T-helper 17 cell (primary cell): Measurements from ENCODE around the gene TMTC1. TPM values are rescaled to one million over a fixed set of nuclear protein-coding genes. Genes with fewer than 3 reads are reported as not detected.

Experiments
- ATAC-seq: fragments of 150-1000 bp; cut with Tn5 transposase; 2 replicates; pipeline ENCODE4 v1.10.0; 2021; ENCODE audit warnings: mild to moderate bottlenecking, moderate library complexity
- DNase-seq, 3 donors: peaks; one replicate each; pipeline versions ENCODE4 v3.0.0 to v3.0.0-alpha.2; 2020 to 2021
- H3K9me3 ChIP-seq: one replicate; pipeline ENCODE4 v1.7.0; 2013; ENCODE audit warnings: low read length, mild to moderate bottlenecking; ENCODE audit not compliant: control insufficient read depth, poor library complexity, severe bottlenecking
- H3K27ac Mint-ChIP-seq: one replicate; pipeline ENCODE4 v1.8.0; 2022; ENCODE audit warnings: mild to moderate bottlenecking, moderate library complexity, mixed read lengths
- H3K27me3 Mint-ChIP-seq: one replicate; pipeline ENCODE4 v1.8.0; 2022; ENCODE audit warnings: mixed read lengths
- H3K36me3 Mint-ChIP-seq: one replicate; pipeline ENCODE4 v1.8.0; 2022; ENCODE audit warnings: low read depth, mixed read lengths
- H3K4me1 Mint-ChIP-seq: one replicate; pipeline ENCODE4 v1.8.0; 2022; ENCODE audit warnings: mild to moderate bottlenecking, mixed read lengths
- H3K4me3 Mint-ChIP-seq: one replicate; pipeline ENCODE4 v1.8.0; 2022; ENCODE audit warnings: mild to moderate bottlenecking, moderate library complexity, mixed read lengths
- total RNA-seq, 4 donors: library from RNA in 2 of 4; stranded (reverse) in 2 of 4; gene quantifications; one replicate each; pipeline ENCODE4 v1.2.3 and lab custom pipeline; 2022 to 2026

The TMTC1 gene
- total RNA-seq, 2 donors from 2014 or later = 0.40 TPM; not detected in 1

DNA sequence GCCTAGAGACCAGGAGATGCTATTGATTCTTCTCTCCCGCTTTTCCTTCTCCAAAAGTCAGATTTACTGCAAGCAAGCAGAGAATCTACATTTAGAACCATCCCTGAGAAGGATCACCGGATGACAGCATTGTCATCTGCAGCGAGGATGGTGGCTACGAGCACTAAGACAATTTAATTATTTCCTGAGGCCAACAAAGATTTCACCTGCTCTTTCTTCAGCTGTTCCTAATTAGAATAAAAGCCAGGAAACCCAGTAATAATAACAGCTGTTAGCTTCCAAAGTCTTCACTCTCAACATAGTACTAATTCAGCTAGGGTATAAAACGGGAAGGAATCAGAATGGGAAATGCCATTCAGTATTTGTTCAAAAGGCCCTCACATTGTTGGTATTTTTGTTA is 53.3 kb downstream of the TMTC1 start:
- no peak overlapping the region for H3K27ac Mint-ChIP-seq
- DNase-seq (no peak), ATAC-seq (no peak)
- H3K9me3 ChIP-seq = no peaks in the 10 kb centered on the region
- no peaks in the 10 kb centered on the region for H3K36me3 Mint-ChIP-seq
- H3K4me3 Mint-ChIP-seq = no peak overlapping the region
- no peaks in the 10 kb centered on the region for H3K4me1 Mint-ChIP-seq
- H3K27me3 Mint-ChIP-seq = peaks cover under 1% of the 10 kb centered on the region

DNA sequence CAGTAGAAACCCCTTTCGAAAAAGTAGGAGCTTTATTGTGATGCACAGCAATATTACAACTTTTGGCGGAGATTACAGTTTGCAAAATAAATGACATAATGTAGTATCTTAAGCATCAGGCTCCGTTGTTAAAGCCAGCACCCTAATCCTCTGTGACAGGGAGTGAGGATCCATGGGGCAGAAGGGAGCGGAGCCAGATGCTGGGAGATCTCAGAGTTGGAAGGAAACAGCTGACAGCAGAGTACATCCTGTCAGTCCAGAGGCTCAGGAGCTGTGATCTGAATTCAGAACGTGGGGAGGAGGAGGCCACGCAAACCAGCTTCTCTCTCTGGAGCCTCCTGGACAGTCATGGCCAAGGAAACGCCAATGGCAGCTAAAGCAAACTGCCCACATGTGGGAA is 55.7 kb downstream of the TMTC1 start:
- no peak overlapping the region for H3K27ac Mint-ChIP-seq
- no peak for DNase-seq
- no peak overlapping the region for H3K4me3 Mint-ChIP-seq
- no peaks in the 10 kb centered on the region for H3K9me3 ChIP-seq
- no peaks in the 10 kb centered on the region for H3K4me1 Mint-ChIP-seq
- ATAC-seq = no peak
- peaks cover 6% of the 10 kb centered on the region for H3K27me3 Mint-ChIP-seq
- no peaks in the 10 kb centered on the region for H3K36me3 Mint-ChIP-seq

DNA sequence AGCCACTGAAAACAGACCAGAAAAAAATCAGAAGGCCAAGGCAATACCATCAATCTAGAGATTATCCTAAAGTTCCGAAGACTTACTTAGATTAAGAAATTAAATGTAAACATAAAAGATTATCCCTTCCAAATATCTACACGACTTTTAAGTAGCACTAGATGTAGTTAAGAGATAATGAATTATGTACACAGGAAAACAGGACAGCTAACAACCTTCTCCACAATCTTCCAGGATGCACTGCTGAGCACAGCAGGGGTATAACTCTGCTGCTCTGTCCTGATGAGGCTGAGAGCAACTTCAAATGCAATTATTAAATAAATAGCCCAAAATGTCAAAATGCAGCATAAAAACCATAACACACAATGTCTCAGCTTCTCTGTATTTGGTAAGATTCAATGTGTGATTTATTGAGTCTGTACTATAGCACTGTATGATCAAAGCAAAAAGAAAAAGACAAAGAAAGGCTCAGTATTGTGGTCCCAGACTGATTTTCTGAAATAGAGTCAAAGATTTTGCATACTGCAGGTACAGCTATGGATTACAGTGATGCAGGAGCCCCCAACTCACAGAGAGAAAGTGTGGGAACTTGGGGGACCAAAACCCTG is 56.9 kb downstream of the TMTC1 start:
- Mint-ChIP-seq H3K4me1 (no peaks in the 10 kb centered on the region), H3K36me3 (no peaks in the 10 kb centered on the region), H3K4me3 (no peak overlapping the region), H3K27ac (no peak overlapping the region), H3K27me3 (peaks cover 6% of the 10 kb centered on the region)
- DNase-seq (no peak), ATAC-seq (no peak)
- H3K9me3 ChIP-seq = no peaks in the 10 kb centered on the region

DNA sequence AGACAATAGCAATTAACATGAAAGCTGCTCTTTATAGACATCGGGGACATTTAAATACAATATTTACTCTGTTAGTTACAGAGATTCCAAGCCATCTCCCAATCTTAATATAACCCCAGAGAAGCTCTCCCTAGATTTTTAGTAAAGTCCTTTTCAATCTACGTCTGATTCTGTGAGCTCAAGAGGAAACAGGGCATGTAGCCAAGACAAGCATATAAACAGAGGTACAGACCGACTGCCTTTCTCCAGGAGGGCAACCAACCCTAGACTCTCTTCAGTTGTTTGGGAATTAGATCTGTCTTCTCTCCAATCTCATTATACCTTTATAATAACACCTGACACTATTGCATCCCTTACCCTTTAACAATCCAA is 57.4 kb downstream of the TMTC1 start:
- Mint-ChIP-seq H3K36me3 (no peaks in the 10 kb centered on the region), H3K4me1 (no peaks in the 10 kb centered on the region), H3K27ac (no peak overlapping the region), H3K4me3 (no peak overlapping the region), H3K27me3 (peaks cover 6% of the 10 kb centered on the region)
- ATAC-seq = no peak
- no peaks in the 10 kb centered on the region for H3K9me3 ChIP-seq
- no peak for DNase-seq

DNA sequence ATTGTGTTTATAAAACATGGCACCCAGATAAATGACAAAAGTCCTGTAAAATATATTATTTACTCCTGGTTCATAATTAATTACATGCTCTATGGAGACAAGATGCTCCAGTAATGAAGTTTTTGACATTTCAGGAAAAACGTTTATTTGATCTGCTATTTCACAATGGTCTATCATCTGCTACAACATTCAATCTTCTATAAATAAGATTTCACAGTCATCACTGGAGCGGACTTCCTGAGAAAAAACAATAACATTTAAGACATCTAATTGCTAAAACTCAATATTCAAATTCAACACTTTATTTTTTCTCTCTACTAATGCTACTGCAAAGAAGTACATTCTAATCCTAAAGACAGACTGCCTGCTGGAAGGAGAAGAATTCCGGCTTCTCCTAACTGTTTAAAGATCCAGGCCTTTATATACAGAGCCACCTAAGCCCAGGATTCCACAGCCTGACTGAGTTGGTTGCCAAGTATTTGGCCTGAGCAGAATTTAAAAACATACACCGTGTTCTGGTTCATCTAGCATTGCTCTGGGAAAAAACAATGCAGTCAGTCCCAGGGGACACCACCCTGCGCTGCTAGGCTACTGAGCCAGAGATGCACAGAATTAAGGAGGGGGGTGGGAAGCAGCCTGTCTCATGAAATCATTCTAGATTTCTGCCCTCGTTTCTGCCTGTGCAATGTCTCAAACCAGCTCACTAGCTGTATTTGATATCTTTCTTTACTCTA is 58.0 kb downstream of the TMTC1 start:
- Mint-ChIP-seq H3K4me3 (no peak overlapping the region), H3K4me1 (no peaks in the 10 kb centered on the region)

DNA sequence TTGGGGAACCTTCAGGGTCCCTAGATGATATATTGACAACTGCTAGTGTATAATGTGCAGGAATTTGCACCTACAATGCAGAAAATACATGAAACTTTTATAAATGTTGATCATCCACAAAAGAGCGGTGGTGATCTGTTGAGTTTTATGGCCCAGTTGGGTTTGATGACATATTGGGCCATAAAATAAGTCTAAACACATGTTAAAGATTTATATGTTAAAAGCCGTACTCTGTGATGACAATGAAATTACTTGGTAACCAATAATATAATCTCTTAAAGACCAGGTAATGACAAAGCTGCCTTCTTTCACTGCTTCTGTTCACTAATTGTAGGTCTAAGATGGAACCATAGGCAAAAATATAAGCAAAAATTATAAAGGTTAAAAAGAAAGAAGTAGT is 61.6 kb downstream of the TMTC1 start:
- ATAC-seq (no peak), DNase-seq (no peak)
- no peak overlapping the region for H3K27ac Mint-ChIP-seq
- H3K27me3 Mint-ChIP-seq = peaks cover 6% of the 10 kb centered on the region
- H3K4me3 Mint-ChIP-seq = no peak overlapping the region
- H3K4me1 Mint-ChIP-seq = no peaks in the 10 kb centered on the region
- no peaks in the 10 kb centered on the region for H3K36me3 Mint-ChIP-seq
- no peaks in the 10 kb centered on the region for H3K9me3 ChIP-seq

More for the DNA sequence above, 58.0 kb downstream of the TMTC1 start:
- no peaks in the 10 kb centered on the region for H3K36me3 Mint-ChIP-seq
- no peak for DNase-seq
- H3K27me3 Mint-ChIP-seq = peaks cover 6% of the 10 kb centered on the region
- no peak for ATAC-seq
- no peak overlapping the region for H3K27ac Mint-ChIP-seq
- H3K9me3 ChIP-seq = no peaks in the 10 kb centered on the region

DNA sequence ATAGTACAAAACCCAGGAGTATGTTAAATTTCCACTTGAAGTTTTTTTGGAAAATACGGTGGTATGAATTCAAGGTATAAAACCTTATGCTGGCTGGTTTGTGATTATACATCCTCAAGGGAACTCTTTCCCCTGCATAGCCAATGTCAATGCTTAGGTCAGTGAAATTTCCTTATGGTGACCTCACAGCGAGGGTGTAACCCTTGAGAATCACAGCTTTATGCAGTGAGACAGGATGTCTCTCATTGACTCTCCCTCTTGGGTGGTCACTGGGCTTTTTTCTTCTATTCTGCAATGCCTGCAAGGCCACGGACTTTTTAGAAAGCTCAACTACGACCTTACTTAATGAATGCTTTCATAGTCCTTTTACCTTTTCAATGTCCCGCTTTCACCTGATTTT is 64.4 kb downstream of the TMTC1 start:
- no peaks in the 10 kb centered on the region for H3K4me1 Mint-ChIP-seq
- H3K36me3 Mint-ChIP-seq = no peaks in the 10 kb centered on the region
- DNase-seq = no peak
- ATAC-seq = no peak
- H3K9me3 ChIP-seq = no peaks in the 10 kb centered on the region
- no peak overlapping the region for H3K4me3 Mint-ChIP-seq
- H3K27ac Mint-ChIP-seq = no peak overlapping the region
- no peaks in the 10 kb centered on the region for H3K27me3 Mint-ChIP-seq

DNA sequence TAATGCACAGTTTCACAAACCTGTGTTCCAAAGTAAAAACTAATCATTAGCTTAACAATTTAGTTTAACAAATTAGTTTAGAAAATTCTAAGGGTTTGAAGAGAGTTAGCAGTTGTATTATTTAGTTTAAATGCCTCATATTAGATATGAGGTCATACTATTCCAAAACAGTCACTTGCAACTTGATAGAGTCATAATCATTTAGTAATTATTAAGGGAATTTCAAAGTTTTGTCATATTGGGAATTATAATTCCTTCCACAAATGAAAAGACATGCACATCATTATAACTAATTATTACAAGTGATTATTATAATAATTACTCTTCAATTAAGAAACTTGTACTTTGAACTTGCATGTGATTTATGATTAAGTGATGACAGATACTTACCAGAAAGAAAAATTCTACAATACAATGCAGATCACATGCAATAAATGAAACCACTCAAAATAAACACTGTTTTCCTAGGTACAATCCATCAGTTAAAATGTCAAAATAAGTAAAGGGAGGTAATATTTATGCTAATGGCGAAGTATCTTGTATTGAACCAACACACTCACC is 66.1 kb downstream of the TMTC1 start:
- no peak for DNase-seq
- no peaks in the 10 kb centered on the region for H3K9me3 ChIP-seq
- Mint-ChIP-seq H3K27me3 (no peaks in the 10 kb centered on the region), H3K4me1 (no peaks in the 10 kb centered on the region), H3K4me3 (no peak overlapping the region), H3K36me3 (no peaks in the 10 kb centered on the region), H3K27ac (no peak overlapping the region)
- ATAC-seq = no peak

DNA sequence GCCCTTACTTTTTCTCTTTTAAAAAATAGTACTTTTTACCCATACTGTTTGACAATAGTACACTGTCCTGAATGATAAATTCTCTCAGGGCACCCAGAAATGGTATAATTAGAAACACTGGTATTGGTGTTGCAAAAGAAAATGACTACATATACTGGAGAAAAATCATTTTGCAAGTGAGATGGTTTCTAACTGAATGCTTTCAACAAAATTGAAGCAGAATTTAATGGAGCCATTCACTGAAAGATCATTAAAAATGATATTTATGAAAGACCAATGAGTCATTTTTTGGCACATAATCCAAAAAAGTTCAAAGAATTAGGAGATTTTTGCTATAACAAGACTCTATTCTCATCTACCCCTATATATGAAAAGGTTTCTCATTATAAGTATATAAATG is 68.8 kb downstream of the TMTC1 start:
- Mint-ChIP-seq H3K4me1 (no peaks in the 10 kb centered on the region), H3K36me3 (no peaks in the 10 kb centered on the region), H3K4me3 (no peak overlapping the region), H3K27me3 (peaks cover 7% of the 10 kb centered on the region), H3K27ac (no peak overlapping the region)
- DNase-seq (no peak), ATAC-seq (no peak)
- H3K9me3 ChIP-seq = no peaks in the 10 kb centered on the region

DNA sequence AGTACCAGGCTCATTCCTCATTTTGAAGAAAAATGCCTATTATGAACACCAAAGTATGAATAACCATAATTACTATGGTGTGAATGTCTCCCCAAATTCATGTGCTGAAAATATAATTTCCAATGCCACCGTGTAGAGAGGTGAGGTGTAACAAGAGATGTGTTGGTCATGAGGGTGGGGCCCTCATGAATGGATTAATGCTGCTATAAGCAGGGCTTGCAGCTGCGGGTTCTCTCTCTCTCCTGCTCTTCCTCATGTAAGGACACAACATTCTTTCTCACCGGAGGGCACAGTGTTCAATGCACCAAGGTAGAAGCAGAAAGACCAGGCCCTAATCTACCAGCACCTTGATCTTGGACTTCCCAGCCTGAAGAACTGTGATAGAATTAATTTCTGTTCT is 70.0 kb downstream of the TMTC1 start:
- H3K9me3 ChIP-seq = no peaks in the 10 kb centered on the region
- no peak overlapping the region for H3K27ac Mint-ChIP-seq
- no peak for ATAC-seq
- H3K36me3 Mint-ChIP-seq = no peaks in the 10 kb centered on the region
- H3K4me3 Mint-ChIP-seq = no peak overlapping the region
- no peak for DNase-seq
- peaks cover 7% of the 10 kb centered on the region for H3K27me3 Mint-ChIP-seq
- H3K4me1 Mint-ChIP-seq = no peaks in the 10 kb centered on the region

DNA sequence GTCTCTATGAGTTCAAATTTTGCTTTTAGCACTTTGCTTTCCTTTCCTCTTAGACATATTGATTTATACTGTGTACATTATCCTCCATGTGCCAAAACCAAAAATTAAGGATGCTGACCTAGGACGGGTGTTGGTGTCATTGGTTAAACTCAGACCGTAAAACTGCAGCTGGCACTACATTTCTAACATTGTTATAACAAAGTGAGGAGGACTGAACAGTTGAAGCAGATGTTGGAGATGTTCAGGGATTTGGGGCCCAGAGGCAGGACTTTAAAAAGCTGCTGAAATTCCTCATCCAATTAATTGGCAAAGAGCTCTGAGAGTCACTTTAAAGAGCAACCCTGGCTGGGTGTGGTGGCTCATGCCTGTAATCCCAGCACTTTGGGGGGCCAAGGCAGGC is 72.4 kb downstream of the TMTC1 start:
- no peaks in the 10 kb centered on the region for H3K36me3 Mint-ChIP-seq
- H3K27ac Mint-ChIP-seq = no peak overlapping the region
- DNase-seq = no peak
- ATAC-seq = no peak
- H3K4me1 Mint-ChIP-seq = no peaks in the 10 kb centered on the region
- no peak overlapping the region for H3K4me3 Mint-ChIP-seq
- H3K9me3 ChIP-seq = no peaks in the 10 kb centered on the region
- peaks cover 13% of the 10 kb centered on the region for H3K27me3 Mint-ChIP-seq

DNA sequence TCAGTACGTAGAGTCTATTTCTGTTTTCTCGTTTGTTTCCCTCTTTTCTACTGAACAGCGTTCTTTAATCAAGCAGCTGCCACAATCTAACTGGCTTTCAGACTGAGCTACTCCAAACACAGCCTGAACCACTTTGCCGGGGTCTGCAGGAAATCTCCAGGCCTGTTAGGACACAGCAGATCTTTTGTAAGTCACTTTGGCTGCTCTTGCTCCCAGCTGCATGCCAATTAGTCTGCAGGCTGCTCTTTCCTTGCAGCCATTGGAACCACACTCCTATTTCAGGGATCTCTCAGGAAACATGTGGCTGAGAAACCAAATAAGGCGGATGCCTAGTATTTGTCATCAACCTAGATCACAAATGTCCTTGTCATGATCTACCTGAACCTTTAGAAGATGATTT is 73.6 kb downstream of the TMTC1 start:
- H3K4me1 Mint-ChIP-seq = no peaks in the 10 kb centered on the region
- peaks cover 13% of the 10 kb centered on the region for H3K27me3 Mint-ChIP-seq
- H3K4me3 Mint-ChIP-seq = no peak overlapping the region
- DNase-seq (no peak), ATAC-seq (no peak)
- H3K9me3 ChIP-seq = no peaks in the 10 kb centered on the region
- H3K27ac Mint-ChIP-seq = no peak overlapping the region
- H3K36me3 Mint-ChIP-seq = no peaks in the 10 kb centered on the region

DNA sequence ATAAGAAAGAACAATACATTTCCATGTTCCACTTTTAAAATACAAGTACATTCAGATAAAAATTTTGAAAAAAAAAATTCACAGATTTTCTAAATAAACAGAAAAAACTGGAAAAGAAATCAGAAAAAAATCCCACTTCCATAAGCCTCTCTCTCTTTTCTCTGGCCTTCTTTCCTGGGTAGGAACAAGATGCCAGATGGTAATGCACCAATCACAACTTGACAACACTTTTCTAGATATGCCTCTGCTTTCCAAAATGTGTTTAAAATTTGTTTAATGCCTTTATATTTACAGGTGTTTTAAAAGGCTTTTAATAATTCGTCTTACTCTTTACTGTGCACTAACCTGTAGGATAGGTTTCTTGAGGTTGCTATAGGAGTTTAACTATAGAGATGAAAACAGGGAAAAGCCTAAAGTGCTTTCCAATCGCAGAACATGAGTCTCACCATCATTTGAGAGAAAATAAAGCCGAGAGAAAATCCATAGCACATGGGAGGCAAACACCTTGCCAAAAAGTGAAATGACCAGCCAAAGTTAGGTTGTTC is 74.2 kb downstream of the TMTC1 start:
- peaks cover 13% of the 10 kb centered on the region for H3K27me3 Mint-ChIP-seq
- H3K4me3 Mint-ChIP-seq = no peak overlapping the region
- ATAC-seq (no peak), DNase-seq (no peak)
- H3K9me3 ChIP-seq = no peaks in the 10 kb centered on the region
- no peaks in the 10 kb centered on the region for H3K36me3 Mint-ChIP-seq
- H3K27ac Mint-ChIP-seq = no peak overlapping the region
- no peaks in the 10 kb centered on the region for H3K4me1 Mint-ChIP-seq

DNA sequence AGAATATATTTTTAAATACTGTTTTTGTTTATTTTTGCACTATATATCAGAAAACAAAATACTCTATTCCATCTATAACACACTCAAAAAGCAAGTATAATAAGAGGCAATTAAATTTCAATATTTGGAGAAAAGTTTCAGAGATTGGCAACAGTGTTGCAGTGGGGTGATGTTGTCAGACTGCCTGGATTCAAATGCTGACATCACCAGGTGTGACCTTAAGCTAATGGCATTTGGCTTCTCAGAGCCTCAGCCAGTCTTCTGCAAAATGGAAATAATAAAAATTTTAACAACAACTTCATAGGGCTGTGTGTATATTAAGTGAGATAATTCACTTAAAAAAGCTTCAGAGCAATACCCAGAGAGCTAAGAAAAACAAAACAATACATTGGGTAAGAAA is 74.7 kb downstream of the TMTC1 start:
- DNase-seq (no peak), ATAC-seq (no peak)
- H3K9me3 ChIP-seq = no peaks in the 10 kb centered on the region
- Mint-ChIP-seq H3K27me3 (peaks cover 13% of the 10 kb centered on the region), H3K4me3 (no peak overlapping the region), H3K27ac (no peak overlapping the region), H3K36me3 (no peaks in the 10 kb centered on the region), H3K4me1 (no peaks in the 10 kb centered on the region)
